GM18868 (cell line): ENCODE measurements around the gene TMPRSS9.

Experiments
- ATAC-seq: cut with Tn5 transposase; IDR thresholded peaks from one replicate; pipeline ENCODE4 v1.9.1; 2021; ENCODE audit warnings: mild to moderate bottlenecking, moderate library complexity; ENCODE audit not compliant: unreplicated experiment

The TMPRSS9 gene

GRCh38 chr19:2358548-2359173, 1.4 kb upstream of the TMPRSS9 start:
- ATAC-seq: no peak

DNA sequence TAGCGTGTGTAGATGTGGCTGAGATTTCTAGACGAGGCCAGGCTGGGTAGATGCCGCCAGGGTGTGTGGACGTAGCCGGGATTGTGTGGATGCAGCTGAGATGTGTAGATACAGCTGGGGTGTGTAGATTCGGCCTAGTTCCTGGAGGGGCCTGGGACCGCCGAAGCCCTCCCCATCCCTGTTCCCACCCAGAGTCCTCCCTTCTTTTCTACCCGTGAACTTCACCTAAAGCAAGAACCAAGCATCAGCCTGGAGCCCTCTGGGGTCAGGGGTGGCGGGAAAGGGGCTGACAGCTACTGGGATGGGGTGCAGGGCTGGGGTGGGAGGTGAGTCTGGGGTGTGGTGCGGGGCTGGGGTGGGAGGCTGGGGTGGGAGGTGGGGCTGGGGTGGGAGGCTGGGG, 768 bp downstream of the TMPRSS9 start:
- no peak for ATAC-seq

- no peak for ATAC-seq
Observed at GRCh38 chr19:2361246-2362045, 1.4 kb downstream of the TMPRSS9 start.

- no peak for ATAC-seq
Observed at GRCh38 chr19:2362046-2362969, 2.2 kb downstream of the TMPRSS9 start.

DNA sequence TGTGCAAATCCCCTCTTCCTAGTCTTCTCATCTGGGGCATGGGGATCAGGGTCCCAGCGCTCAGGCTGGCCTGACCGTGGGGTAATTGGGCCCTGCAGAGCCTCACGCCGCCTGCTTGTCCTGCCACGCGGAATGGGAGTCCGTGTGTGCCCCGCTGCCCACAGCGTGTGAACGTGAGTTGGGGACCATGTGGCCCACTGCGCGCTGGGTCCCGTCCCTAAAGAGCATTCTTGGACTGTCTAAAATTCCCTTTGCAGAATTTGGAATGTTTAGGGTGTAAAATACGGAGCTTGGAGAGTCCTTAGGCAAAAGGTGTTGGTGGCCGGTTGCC, 2.9 kb downstream of the TMPRSS9 start:
- no peak for ATAC-seq

DNA sequence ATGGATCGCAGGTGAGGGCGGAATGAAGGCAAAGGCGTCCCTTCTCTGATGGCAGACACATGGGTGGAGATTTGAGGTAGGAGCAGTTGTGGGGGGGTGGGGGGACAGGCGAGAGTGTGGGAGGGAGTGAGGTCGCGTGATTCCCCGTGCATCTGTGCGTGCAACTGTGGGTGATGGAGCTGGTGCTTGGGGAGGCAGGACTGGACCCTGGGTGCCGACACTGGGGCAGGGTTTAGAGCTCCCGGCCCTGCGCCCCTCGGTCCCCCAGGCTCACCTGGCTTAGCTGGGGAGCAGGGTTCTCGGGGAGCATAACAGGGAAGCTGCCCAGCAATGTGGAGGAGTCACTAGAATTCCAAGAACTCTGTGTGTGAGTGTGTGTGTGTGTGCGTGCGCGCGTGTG, 3.4 kb downstream of the TMPRSS9 start:
- no peak for ATAC-seq

DNA sequence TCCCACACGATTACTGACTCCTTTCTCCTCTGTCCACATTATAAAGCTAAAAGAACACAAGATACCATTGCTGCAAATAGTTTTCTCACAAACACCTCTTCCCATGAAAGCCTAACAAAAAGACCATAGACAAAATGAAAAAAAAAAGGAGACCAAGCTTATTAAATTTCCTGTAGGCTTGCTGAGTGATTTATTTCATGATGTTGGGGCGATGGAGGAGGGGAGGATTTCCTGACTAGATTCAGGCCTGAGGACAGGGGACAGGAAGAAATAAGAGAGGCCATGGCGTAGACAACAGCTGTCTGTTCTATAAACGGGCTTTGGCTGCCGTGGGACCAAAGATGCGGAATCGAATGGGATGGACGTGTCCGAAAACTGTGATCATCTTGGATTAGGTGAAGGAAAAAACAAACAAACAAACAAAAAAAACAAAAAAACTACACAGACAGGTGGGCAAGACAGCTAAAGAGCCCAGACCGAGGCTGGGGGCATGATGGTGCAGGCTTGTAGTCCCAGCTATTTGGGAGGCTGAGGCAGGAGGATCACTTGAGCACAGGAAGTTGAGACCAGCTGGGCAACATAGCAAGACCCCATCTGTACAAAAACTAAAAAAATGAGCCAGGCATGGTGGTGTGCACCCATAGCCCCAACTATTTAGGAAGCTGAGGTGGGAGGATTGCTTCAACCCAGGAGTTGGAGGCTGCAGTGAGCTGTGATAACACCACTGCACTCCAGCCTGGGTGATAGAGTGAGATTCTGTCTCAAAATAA, 5.3 kb downstream of the TMPRSS9 start:
- no peak for ATAC-seq

DNA sequence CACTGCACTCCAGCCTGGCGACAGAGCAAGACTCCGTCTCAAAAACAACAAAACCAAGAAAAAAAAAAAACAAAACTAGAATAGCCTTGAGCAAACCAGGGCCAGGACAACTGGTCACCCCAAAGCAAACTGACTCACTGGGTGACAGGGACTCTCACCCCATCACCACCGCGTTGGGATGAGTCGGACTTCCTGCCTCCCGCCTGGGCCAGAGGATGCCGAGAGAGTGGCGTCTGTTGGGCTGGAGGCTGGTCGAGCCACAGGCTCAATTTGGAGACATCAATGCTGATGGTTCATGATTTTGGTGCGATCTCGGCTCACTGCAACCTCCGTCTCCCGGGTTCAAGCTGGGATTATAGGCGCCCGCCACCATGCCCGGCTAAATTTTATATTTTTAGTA, 11.6 kb downstream of the TMPRSS9 start:
- no peak for ATAC-seq

DNA sequence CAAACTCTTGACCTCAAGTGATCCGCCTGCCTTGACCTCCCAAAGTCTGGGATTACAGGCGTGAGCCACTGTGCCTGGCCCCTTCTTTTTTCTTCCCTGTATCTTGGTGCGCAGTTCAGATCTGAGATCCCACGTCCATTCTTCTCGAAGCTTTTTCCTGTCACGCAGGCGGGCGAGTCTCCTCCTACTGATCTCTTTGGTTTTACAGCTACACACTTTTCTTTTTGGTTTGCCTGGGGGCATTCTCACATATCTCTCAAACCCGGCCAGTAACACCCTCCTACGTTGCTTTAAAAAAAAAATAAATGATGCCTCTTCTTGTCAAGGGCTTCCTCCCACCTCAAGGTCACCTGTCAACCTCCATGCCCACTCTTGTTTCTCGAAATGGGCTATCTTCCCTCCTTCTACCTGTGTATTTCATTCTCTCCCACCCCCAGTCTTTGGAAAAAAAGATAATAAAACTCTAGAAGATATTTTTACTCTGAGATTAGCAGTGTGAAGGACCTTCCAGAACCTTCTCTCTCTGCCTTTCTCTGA, 12.1 kb downstream of the TMPRSS9 start:
- ATAC-seq: no peak

GRCh38 chr19:2374808-2375207, 14.7 kb downstream of the TMPRSS9 start:
- no peak for ATAC-seq

DNA sequence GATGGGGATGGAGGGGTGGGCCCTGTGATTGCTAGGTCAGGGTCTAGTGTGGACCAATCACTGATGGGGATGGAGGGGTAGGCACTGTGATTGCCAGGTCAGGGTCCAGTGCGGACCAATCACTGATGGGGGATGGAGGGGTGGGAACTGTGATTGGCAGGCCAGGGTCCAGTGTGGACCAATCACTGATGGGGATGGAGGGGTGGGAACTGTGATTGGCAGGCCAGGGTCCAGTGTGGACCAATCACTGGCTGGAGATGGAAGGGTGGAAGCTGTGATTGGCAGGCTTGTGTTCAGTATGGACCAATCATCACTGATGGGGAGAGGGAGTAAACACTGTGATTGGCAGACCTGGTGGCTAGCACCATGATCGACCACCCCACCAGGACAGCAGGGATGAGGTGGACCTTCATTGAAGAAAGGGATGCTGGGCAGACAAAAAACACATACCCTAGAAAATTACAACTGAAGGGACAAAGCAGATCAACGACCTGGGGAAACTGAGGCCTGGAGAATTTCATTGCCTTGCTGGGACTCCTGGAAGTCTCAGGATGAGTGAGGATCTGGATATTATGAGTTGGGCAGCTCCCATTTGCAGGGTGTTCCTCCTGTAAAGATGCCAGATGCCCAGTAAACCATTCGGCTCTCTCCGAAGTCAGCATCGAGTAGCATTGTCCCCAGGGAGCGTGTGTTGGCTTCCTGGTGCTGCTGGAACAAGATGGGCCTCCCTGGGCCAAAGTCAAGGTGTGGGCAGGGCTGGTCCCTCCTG, 15.5 kb downstream of the TMPRSS9 start:
- ATAC-seq: no peak

DNA sequence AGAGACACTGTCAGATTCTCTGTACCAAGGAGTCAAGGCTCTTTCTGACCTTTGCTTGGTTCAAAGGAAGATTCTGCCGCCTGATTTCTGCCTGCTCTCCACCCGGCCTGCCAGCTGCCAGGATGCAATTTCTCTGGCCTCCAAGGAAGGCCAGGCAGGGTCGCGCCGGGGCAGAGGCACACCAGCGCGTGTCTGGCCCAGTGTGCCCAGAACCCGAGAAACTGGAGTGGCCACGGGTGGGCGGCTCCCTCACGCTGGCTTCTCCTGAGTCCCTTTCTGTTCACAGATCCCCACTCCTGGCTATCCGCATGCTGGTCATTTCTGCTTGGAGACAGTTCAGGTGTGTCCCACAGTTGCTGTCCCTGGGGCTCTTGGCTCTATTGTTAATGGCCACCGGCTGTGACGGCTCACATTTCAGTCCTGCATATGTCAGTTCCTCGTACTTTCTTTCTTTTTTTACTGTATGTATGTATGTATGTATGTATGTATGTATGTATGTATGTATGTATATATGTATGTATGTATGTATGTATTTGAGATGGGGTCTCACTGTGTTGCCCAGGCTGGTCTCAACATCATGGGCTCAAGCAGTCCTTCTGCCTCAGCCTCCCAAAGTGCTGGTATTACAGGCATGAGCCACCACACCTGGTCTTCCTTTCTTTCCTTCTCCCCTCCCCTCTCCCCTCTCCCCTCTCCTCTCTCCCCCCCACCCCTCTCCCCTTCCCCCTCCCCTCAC, 16.9 kb downstream of the TMPRSS9 start:
- ATAC-seq: no peak

- ATAC-seq: no peak
Observed at GRCh38 chr19:2380567-2380966, 20.5 kb downstream of the TMPRSS9 start.

DNA sequence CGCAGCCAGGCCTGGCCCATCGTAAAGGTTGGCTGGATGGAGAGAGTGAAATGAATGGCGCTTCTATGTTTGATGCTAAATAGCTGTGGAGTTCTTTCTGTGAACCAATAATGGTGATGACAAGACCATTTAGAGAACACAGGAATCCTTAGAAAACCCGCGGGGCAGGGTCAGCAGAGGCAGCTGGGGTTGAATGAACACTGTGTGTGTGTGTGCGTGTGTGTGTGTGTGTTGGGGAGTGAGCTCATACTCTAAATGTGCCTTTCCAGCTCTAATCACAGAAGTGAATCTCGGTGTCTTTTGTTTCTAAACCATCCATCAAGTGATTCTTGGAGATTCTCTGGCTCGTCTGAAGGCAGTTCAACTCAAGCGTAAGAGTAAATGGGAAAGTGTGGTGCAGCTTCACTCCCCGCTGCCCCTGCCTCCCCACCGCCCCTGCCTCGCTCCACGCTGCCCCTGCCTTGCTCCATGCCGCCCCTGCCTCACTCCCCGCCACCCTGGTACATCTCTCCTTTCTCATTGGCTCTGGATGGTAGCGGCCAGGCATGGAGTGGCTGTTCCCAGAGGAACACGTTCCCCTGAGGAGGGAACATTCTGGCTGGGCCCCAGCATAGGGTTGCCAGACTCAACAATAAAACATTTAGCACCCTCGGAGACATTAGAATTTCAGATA, 21.2 kb downstream of the TMPRSS9 start:
- no peak for ATAC-seq

GRCh38 chr19:2382530-2383222, 22.6 kb downstream of the TMPRSS9 start:
- no peak for ATAC-seq

DNA sequence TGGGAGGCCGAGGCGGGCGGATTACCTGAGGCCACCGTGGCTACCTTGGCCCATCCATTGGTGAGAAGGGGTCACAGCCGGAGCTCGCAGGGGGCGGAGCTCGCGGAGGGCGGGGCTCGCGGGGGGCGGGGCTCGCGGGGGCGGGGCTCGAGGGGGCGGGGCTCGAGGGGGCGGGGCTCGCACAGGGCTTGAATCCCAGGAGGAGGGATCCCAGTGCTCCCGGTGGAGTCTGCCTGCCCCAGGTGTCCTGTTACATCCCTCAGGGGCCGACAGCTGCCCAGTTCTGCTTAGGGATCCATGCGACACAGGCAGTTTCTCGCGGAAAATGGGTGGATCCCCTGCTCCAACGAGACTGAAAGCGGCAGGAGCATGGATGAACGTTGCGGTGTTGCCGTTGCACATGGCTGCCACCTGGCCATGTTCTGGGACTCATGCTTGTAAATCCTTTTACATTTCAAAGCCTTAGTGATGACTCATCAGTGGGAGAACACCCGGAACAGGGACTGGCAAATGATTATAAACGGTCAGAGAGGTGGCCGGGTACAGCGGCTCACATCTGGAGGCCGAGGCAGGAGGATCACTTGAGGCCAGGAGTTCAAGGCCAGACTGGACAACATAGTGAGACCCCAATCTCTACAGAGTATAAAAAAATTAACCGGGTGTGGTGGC, 25.1 kb downstream of the TMPRSS9 start:
- ATAC-seq: no peak
